Measurements from ENCODE around the gene MNX1.

MNX1 gene

GRCh38 chr7:157014635-157015555, 4.4 kb upstream of the MNX1 start:
- no peak for DNase-seq

- no peak for DNase-seq
Observed at GRCh38 chr7:157013602-157014549, 3.4 kb upstream of the MNX1 start.

- no peak for DNase-seq
Observed at GRCh38 chr7:157013101-157013500, 2.6 kb upstream of the MNX1 start.

GRCh38 chr7:157012113-157012547, 1.7 kb upstream of the MNX1 start:
- no peak for DNase-seq

GRCh38 chr7:157011333-157012112, 1.1 kb upstream of the MNX1 start:
- no peak for DNase-seq

- no peak for DNase-seq
Observed at GRCh38 chr7:157009778-157010587, 480 bp downstream of the MNX1 start.

- no peak for DNase-seq
Observed at GRCh38 chr7:157009170-157009777, 1.2 kb downstream of the MNX1 start.

GRCh38 chr7:157008206-157009169, 2.0 kb downstream of the MNX1 start:
- no peak for DNase-seq

GRCh38 chr7:157007470-157008066, 2.9 kb downstream of the MNX1 start:
- DNase-seq: no peak

GRCh38 chr7:157006829-157007469, 3.5 kb downstream of the MNX1 start:
- no peak for DNase-seq

GRCh38 chr7:157006205-157006747, 4.2 kb downstream of the MNX1 start:
- DNase-seq: no peak

GRCh38 chr7:157005456-157006204, 4.8 kb downstream of the MNX1 start:
- no peak for DNase-seq

- no peak for DNase-seq
Observed at GRCh38 chr7:157004521-157005455, 5.7 kb downstream of the MNX1 start.

GRCh38 chr7:157003756-157004520, 6.5 kb downstream of the MNX1 start:
- no peak for DNase-seq

GRCh38 chr7:157003445-157003755, 7.1 kb downstream of the MNX1 start:
- no peak for DNase-seq

- DNase-seq: no peak
Observed at GRCh38 chr7:157002819-157003421, 7.5 kb downstream of the MNX1 start.
